Fibroblast of lung (primary cell): ENCODE results near the gene LSM3.

Source experiments
- EZH2 ChIP-seq: IDR thresholded peaks from 2 replicates; pipeline ENCODE4 v1.5.1; 2012; ENCODE audit warnings: low read length, control low read depth, mild to moderate bottlenecking; ENCODE audit errors: missing control alignments
- TF ChIP-seq, protein P1 (sequence below), 2 donors: IDR thresholded peaks in 1 of 2; conservative IDR thresholded peaks in 1 of 2; 1 replicate in 1 of 2; 2 replicates in 1 of 2; pipeline ENCODE4 v1.5.1; 2011 to 2012; ENCODE audit warnings: low read length in 2 of 2, control low read depth in 1 of 2, inconsistent platforms in 1 of 2, low read depth in 1 of 2, mild to moderate bottlenecking in 1 of 2

GRCh38 chr3:14206548-14207177 lies 28.0 kb downstream of the LSM3 start:
- TF ChIP-seq, protein P1, sequence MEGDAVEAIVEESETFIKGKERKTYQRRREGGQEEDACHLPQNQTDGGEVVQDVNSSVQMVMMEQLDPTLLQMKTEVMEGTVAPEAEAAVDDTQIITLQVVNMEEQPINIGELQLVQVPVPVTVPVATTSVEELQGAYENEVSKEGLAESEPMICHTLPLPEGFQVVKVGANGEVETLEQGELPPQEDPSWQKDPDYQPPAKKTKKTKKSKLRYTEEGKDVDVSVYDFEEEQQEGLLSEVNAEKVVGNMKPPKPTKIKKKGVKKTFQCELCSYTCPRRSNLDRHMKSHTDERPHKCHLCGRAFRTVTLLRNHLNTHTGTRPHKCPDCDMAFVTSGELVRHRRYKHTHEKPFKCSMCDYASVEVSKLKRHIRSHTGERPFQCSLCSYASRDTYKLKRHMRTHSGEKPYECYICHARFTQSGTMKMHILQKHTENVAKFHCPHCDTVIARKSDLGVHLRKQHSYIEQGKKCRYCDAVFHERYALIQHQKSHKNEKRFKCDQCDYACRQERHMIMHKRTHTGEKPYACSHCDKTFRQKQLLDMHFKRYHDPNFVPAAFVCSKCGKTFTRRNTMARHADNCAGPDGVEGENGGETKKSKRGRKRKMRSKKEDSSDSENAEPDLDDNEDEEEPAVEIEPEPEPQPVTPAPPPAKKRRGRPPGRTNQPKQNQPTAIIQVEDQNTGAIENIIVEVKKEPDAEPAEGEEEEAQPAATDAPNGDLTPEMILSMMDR (conservative IDR thresholded peaks at IDR 0.05 in 1 of 2, IDR thresholded peaks at IDR 0.05 in 1 of 2; ENCODE audit: low read depth in 1 of 2, low read length in 2 of 2) = no peak
- TF ChIP-seq EZH2 = no peak
